HG02852 (cell line): ENCODE measurements around the gene SPIRE1.
A peak's percentile ranks its signal among the peaks of the same experiment; 100 is the strongest.

ENCODE experiments used
- ATAC-seq: cut with Tn5 transposase; IDR thresholded peaks from one replicate; pipeline ENCODE4 v1.9.1; 2021; ENCODE audit warnings: mild to moderate bottlenecking, moderate library complexity; ENCODE audit not compliant: unreplicated experiment

SPIRE1 gene

GRCh38 chr18:12657684-12658425, at the start of gene SPIRE1:
SPIRE1 (minus strand) TSS chr18:12658107; CDS start chr18:12657866, 241 bp downstream.
- ATAC-seq, result peak; percentile 75

- no peak for ATAC-seq
Measured at GRCh38 chr18:12703664-12704063, 45.8 kb upstream of the SPIRE1 start.

DNA sequence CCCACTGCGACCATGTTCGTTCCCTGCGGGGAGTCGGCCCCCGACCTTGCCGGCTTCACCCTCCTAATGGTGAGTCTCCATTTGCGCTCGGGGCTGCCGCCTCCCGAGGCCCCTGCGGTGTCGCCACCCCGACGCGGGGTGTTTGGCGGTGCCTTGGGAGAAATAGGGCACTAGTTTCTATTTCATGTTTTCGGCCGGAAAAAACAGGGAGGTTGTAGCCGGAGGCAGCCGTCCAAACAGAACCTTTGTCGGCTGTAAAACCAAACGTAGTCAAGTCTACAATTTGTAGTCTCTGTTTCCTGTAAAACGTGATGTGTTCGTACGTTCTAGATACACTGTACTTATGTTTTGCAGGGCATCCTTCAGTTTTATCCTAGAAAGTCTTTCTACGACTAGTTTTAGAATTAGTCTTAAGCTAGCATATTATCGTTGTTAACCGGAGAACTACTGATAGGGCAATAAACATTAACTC, 45.2 kb upstream of the SPIRE1 start:
- ATAC-seq, result peak; percentile 23

DNA sequence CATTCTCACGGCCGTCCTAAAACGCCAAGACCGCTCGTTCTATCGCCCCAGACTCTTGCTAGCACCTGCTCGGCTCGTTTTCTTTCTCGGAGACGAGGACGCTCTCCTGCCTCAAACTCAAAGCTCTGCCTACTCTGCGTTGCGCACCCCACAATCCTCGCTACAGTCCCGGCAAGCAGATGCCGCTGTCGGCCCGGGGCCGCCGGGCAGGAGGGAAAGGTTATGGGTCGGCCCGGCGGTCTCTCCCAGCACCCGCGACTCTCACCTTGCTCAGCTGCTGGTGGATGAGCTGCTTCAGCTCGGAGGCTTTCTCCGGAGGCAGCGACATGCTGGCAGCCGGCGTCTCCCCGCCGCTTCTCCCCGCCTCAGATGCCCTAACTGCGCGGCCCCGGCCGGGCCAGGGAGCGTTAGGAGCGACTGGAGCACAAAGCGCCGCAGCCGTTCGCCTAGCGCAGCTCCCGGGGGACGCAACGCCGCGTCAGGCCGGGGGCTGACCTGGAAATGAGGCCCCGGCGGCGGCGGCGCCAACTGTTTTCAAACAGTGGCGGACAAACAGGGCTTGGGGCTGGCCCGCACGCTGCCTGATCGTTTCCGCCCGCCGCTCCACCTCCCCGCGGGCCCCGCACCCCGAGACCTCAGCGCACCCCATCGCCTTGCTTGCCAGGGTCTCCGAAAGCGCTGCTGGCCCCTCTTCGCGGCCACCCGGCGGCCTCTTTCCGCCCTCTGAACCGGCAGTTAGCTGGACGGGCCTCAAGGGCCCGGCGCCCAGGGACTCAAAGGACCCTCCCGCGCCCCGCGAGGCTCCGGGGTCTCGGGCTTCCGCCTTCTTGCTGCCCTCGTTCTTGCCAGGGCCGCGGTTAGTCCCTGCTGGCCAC, 44.6 kb upstream of the SPIRE1 start, which contains the start of the genes CEP76 and PSMG2:
Gene CEP76, minus strand, starts transcription at position 503 of the 875 bp plus-strand sequence. Its CDS starts 175 bp downstream, at position 328.
Gene PSMG2, plus strand, starts transcription at position 822 of the 875 bp plus-strand sequence. CDS start 66 bp downstream, outside the sequence.
- peak; percentile 87 for ATAC-seq

DNA sequence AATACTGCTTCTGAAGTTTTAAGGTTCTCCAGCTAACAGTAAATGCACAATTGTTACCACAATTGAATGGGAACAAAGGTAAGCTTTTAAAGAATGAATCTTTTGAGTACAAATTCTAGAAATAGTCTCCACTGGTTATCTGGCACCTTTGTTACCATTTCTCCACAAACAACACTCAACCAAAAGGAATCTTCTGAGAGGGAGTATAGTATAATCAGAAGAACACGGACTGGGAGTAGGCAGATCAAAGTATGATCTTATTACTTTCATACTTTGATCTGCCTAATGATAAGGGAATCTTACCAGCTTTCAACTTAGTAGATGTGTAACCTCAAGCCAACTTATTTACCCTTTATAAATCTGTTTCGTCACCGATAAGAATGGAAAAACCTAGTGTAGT, 43.3 kb upstream of the SPIRE1 start:
- no peak for ATAC-seq

- ATAC-seq, result no peak
Measured at GRCh38 chr18:12699747-12700146, 41.8 kb upstream of the SPIRE1 start.

DNA sequence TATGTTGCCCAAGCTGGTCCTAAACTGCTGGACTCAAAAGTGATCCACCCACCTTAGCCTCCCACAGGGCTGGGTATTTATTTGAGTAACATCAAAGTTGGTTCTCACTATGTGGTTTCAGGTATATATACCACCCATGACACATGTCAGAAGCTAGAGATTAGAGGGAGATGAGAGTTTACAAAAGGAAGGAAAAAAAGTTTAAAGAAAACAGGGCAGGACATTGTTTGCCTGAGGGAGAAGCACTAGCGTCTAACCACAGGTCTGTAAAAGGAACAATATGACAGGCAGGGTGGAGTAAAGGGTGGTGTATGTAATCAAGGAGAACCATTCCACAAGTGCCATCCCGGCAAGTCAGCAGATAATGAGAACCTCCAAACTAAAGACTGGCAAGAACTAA, 36.1 kb upstream of the SPIRE1 start:
- no peak for ATAC-seq

DNA sequence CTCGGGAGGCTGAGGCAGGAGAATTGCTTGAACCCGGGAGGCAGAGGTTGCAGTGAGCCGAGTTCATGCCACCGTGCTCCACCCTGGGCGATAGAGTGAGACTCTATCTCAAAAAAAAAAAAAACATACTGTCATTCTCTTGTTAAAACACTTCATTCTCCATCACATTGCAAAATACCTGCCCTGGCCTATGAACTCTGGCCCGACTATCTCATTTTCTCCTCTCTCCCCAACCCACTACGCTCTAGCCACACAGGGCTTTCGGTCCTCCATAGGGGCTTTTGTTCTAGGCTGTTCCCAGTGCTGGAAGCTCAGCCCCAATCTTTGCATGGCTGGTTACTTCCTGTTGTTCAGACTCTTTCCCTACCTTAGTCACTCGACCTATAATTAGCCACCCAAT, 34.3 kb upstream of the SPIRE1 start:
- ATAC-seq, result no peak

- ATAC-seq, result no peak
Measured at GRCh38 chr18:12689256-12689850, 31.4 kb upstream of the SPIRE1 start.

DNA sequence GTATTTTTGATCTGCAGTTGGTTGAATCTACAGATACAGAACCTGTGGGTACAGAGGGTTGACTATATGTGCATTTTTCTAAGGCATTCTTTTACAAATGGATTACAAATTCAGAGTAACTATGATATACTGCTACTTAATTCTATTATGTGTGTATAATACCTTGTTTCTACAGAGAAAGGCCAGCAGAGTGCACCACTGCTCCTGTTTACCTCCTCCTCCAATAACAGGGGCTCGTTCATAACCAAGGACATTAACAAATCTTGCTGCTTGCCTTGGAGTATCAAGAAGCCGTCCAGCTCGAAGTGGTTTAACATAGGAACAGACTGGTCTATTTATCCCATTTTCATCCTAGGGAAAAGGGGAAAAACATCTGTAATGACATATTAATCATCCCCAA, 28.2 kb upstream of the SPIRE1 start:
- no peak for ATAC-seq

DNA sequence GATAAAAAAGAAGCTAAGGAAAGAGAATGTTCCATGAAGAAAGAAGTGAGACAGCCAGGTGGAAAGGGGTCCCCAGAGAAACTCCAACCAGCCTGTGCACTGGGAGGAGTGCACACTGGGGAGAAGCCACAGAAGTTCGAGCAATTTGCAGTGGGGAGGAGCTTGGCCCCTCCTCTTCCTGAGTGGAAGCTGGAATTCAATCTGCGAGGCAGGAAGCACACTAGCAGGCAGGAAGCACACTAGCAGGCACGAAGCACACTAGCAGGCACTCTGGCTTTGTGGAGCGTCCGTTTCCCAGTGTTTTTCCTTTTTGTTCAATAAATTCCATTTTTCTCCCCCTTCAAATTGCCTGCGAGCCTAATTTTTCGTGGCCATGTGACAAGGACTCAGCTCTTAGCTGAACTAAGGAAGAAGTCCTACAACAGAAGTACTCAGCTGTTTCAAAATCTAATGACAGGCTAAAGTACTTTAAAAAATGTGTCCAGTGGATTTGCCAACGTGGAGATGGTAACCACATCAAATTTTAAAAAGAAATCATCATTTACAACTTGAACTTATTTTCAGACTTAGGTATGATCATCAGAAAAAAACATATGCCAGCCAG, 21.4 kb upstream of the SPIRE1 start:
- no peak for ATAC-seq

GRCh38 chr18:12668041-12668440, 10.1 kb upstream of the SPIRE1 start:
- ATAC-seq, result no peak

DNA sequence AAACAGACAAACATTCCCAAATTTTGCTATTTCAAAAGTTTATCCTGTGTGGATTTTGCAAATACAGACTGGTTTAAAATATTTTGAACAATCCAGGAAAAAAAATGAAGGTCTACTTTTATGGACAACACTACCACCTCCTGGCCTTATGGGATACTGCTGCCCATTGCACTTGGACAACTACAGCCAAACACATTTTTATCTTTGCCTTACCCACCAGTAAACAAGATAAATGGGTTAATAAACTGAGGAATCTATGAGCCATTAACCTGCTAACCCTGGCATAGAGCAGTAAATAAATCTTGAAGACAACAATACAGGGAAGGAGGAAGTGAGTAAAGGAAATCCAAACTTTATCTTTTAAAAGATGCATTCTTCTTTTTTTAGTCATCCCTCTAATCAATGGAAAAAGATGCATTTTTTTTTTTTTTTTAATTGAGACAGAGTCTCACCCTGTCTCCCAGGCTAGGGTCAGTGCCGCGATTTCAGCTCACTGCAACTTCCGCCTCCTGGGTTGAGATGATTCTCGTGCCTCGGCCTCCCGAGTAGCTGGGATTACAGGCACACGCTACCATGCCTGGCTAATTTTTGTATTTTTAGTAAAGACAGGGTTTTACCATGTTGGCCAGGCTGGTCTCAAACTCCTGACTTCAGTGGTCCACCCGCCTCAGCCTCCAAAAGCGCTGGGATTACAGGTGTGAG, 2.1 kb upstream of the SPIRE1 start:
- ATAC-seq, result no peak

GRCh38 chr18:12658426-12659138, 675 bp upstream of the SPIRE1 start:
- peak; percentile 28 for ATAC-seq

DNA sequence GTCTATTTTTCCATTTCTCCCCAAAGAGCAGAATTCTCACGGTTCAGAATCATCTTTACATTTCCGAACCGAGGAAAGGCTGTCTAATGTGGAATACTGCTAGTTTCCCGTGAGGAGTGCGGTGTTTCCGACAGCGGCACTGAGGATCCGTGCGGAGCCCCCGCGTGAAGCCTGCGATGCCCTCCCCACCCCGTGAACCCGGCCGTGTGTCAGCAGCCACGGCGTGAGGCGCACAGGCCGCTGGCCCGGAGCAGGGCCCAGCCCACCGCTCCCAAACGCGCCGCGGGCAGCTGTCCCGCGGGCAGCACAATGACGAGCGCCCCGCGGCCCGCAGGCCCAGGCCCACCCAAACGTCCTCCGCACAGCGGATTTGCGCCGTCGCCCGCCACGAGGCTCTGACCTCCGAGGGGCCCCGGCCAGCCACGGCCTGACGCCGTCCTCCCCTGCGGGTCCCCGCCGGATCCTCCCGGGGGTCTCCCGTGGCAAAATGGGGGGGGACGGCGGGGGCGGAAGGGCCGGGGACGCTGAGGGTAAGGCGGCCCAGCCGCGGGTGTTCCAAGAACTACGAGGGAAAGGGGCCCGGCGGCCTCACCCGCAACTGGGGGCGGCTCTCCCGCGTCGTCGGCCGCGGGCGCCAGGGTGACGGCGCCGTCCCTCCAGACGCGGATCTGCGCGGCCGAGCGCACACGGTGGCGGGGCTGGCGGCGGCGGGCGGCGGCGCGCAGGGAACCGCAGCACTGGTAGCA, 796 bp downstream of the SPIRE1 start:
- peak; percentile 49 for ATAC-seq

- ATAC-seq, result no peak
Measured at GRCh38 chr18:12656605-12656937, 1.3 kb downstream of the SPIRE1 start.

DNA sequence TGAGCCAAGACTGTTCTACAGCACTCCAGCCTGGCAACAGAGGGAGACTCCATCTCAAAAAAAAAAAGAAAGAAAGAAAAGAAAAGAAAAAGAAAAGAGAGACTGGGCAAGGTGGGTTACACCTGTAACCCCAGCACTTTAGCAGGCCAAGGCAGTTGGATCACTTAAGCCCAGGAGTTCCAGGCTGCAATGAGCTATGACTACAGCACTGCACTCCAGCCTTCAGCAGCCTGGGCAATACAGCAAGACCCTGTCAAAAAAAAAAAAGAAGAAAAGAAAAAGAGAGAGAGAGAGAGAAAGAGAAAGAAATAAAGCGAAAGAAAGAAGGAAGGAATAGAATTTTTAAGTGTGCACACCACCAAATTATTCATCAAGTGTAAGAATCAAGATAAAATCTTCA, 2.9 kb downstream of the SPIRE1 start:
- ATAC-seq, result no peak

- no peak for ATAC-seq
Measured at GRCh38 chr18:12652861-12653401, 5.0 kb downstream of the SPIRE1 start.

- ATAC-seq, result no peak
Measured at GRCh38 chr18:12651651-12652050, 6.3 kb downstream of the SPIRE1 start.
